ENCODE data around the gene HOXC5. TPM values are rescaled to one million over a fixed set of nuclear protein-coding genes. Genes with fewer than 3 reads are reported as not detected.

HOXC5 gene
- total RNA-seq, result 3.5 and 3.8 TPM in 2 replicates
- long read RNA-seq, partial matches to known transcripts, result 0 of 3 reads
- long read RNA-seq, other reads (novel, unspliced or antisense), result 0 of 3 reads

- Mint-ChIP-seq H3K27ac (ENCODE audit: unreplicated experiment) (peak within 1 kb of the TSS; percentile 73), H3K36me3 (ENCODE audit: low read depth) (peaks cover 6% of the 10 kb centered on the region), H3K4me1 (no peaks in the 10 kb centered on the region), H3K9me3 (no peaks in the 10 kb centered on the region), H3K27me3 (ENCODE audit: low read depth) (peaks cover 97% of the 10 kb centered on the region), H3K4me3 (peak within 1 kb of the TSS; percentile 88)
- TF ChIP-seq, protein P1, sequence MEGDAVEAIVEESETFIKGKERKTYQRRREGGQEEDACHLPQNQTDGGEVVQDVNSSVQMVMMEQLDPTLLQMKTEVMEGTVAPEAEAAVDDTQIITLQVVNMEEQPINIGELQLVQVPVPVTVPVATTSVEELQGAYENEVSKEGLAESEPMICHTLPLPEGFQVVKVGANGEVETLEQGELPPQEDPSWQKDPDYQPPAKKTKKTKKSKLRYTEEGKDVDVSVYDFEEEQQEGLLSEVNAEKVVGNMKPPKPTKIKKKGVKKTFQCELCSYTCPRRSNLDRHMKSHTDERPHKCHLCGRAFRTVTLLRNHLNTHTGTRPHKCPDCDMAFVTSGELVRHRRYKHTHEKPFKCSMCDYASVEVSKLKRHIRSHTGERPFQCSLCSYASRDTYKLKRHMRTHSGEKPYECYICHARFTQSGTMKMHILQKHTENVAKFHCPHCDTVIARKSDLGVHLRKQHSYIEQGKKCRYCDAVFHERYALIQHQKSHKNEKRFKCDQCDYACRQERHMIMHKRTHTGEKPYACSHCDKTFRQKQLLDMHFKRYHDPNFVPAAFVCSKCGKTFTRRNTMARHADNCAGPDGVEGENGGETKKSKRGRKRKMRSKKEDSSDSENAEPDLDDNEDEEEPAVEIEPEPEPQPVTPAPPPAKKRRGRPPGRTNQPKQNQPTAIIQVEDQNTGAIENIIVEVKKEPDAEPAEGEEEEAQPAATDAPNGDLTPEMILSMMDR (conservative IDR thresholded peaks at IDR 0.05), result peak; percentile 97
- peak; percentile 81 for DNase-seq (ENCODE audit: low read depth, low spot score)
Measured at GRCh38 chr12:54032627-54033100, at the start of gene HOXC5. HOXC5 (plus strand) TSS chr12:54033050; CDS start chr12:54033123, 73 bp downstream.

GRCh38 chr12:53983568-53983949, 49.3 kb upstream of the HOXC5 start:
- H3K4me1 Mint-ChIP-seq, result no peaks in the 10 kb centered on the region
- DNase-seq (ENCODE audit: low read depth, low spot score), result no peak
- H3K4me3 Mint-ChIP-seq, result no peak overlapping the region
- H3K36me3 Mint-ChIP-seq (ENCODE audit: low read depth), result peaks cover 3% of the 10 kb centered on the region
- no peak overlapping the region for H3K27ac Mint-ChIP-seq (ENCODE audit: unreplicated experiment)
- no peaks in the 10 kb centered on the region for H3K9me3 Mint-ChIP-seq
- peaks cover 100% of the 10 kb centered on the region for H3K27me3 Mint-ChIP-seq (ENCODE audit: low read depth)
- TF ChIP-seq, protein P1 (conservative IDR thresholded peaks at IDR 0.05), result no peak

DNA sequence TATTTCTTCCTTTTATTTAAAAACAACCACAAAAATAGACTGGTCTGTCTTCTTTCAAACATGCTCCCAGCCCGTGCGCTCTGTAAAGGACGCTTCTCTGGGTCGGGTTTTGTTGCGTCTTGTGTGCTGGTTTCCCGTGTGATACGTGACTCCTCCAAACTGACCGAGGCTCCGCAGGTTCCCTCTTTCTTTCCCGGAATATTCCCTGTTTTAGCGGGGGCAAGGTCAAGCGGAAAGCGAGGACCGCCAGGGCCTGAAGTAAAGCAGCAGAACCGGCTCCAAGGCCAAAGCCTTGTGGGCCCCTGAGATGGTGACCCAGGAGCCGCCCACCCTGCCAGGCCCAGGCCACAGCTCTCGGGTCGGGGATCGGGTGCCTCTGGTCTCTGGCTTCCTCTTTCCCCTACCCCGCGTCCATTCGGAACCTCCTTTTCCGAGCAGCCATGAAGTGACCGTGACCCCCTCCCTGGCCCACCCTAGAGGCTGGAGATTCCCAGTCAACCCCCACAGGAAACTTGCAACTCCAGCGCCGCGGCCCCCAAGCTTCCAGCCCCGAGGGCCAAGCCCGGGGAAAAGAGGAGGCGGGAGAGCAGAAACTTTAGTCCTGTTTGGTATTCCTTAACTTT, 48.8 kb upstream of the HOXC5 start:
- Mint-ChIP-seq H3K4me3 (no peak overlapping the region), H3K9me3 (no peaks in the 10 kb centered on the region), H3K27ac (ENCODE audit: unreplicated experiment) (no peak overlapping the region), H3K4me1 (peaks cover 3% of the 10 kb centered on the region), H3K36me3 (ENCODE audit: low read depth) (peaks cover 3% of the 10 kb centered on the region), H3K27me3 (ENCODE audit: low read depth) (peaks cover 100% of the 10 kb centered on the region)
- DNase-seq (ENCODE audit: low read depth, low spot score), result no peak
- TF ChIP-seq, protein P1 (conservative IDR thresholded peaks at IDR 0.05), result no peak

GRCh38 chr12:53984901-53985691, 47.8 kb upstream of the HOXC5 start, which contains the start of gene HOXC10:
HOXC10 (plus strand) TSS chr12:53985146; CDS start chr12:53985260, 114 bp downstream.
- Mint-ChIP-seq H3K27me3 (ENCODE audit: low read depth) (peaks cover 100% of the 10 kb centered on the region), H3K9me3 (no peaks in the 10 kb centered on the region), H3K4me3 (peak within 1 kb of the TSS; percentile 68), H3K4me1 (peaks cover 8% of the 10 kb centered on the region), H3K36me3 (ENCODE audit: low read depth) (peaks cover 3% of the 10 kb centered on the region), H3K27ac (ENCODE audit: unreplicated experiment) (no peak within 1 kb of the TSS)
- TF ChIP-seq, protein P1 (conservative IDR thresholded peaks at IDR 0.05), result peak; percentile 70
- DNase-seq (ENCODE audit: low read depth, low spot score), result peak; percentile 76

GRCh38 chr12:53985692-53985993, 47.2 kb upstream of the HOXC5 start:
- Mint-ChIP-seq H3K27me3 (ENCODE audit: low read depth) (peaks cover 100% of the 10 kb centered on the region), H3K4me3 (peak overlapping the region; percentile 68), H3K9me3 (no peaks in the 10 kb centered on the region), H3K4me1 (peaks cover 8% of the 10 kb centered on the region), H3K36me3 (ENCODE audit: low read depth) (peaks cover 3% of the 10 kb centered on the region), H3K27ac (ENCODE audit: unreplicated experiment) (no peak overlapping the region)
- TF ChIP-seq, protein P1 (conservative IDR thresholded peaks at IDR 0.05), result no peak
- no peak for DNase-seq (ENCODE audit: low read depth, low spot score)
